Neural progenitor cell (in vitro differentiated cells): ENCODE measurements around the gene LGR5.

Experiments
- CTCF ChIP-seq: fragments of 200-600 bp; sonication (generic); IDR thresholded peaks from 2 replicates; pipeline ENCODE4 v1.5.1; 2017; ENCODE audit warnings: antibody characterized with exemption, mild to moderate bottlenecking
- EZH2 ChIP-seq: fragments of 200-600 bp; sonication (generic); IDR thresholded peaks from 2 replicates; pipeline ENCODE4 v1.6.1; 2017; ENCODE audit warnings: antibody characterized with exemption, mild to moderate bottlenecking, moderate library complexity
- EZH2phosphoT487 ChIP-seq: fragments of 200-600 bp; sonication (generic); IDR thresholded peaks from 2 replicates; pipeline ENCODE4 v1.6.1; 2017; ENCODE audit warnings: antibody characterized with exemption

GRCh38 chr12:71393625-71394024 lies 46.0 kb upstream of the LGR5 start:
- TF ChIP-seq CTCF = no peak
- no peak for TF ChIP-seq EZH2
- TF ChIP-seq EZH2phosphoT487 = no peak
